ENCODE data around the gene LBX1.

Gene LBX1

GRCh38 chr10:101229266-101230182, at the start of gene LBX1:
TSS of gene LBX1 (minus strand) at chr10:101229463. CDS start at chr10:101228815, 648 bp downstream.
- DNase-seq, result no peak

GRCh38 chr10:101273741-101274140, 44.5 kb upstream of the LBX1 start:
- no peak for DNase-seq

- no peak for DNase-seq
Observed at GRCh38 chr10:101273330-101273729, 44.1 kb upstream of the LBX1 start.

GRCh38 chr10:101272229-101272868, 43.1 kb upstream of the LBX1 start:
- peak; percentile 48 for DNase-seq

GRCh38 chr10:101270763-101271162, 41.5 kb upstream of the LBX1 start:
- no peak for DNase-seq

GRCh38 chr10:101267776-101268175, 38.5 kb upstream of the LBX1 start:
- DNase-seq, result no peak

GRCh38 chr10:101267290-101267680, 38.0 kb upstream of the LBX1 start:
- no peak for DNase-seq

- DNase-seq, result no peak
Observed at GRCh38 chr10:101266381-101267289, 37.4 kb upstream of the LBX1 start.

- no peak for DNase-seq
Observed at GRCh38 chr10:101263150-101263752, 34.0 kb upstream of the LBX1 start.

- no peak for DNase-seq
Observed at GRCh38 chr10:101262147-101262546, 32.9 kb upstream of the LBX1 start.

- DNase-seq, result no peak
Observed at GRCh38 chr10:101261702-101262101, 32.4 kb upstream of the LBX1 start.

- DNase-seq, result no peak
Observed at GRCh38 chr10:101260764-101261481, 31.7 kb upstream of the LBX1 start.

GRCh38 chr10:101258179-101258885, 29.1 kb upstream of the LBX1 start:
- no peak for DNase-seq

- no peak for DNase-seq
Observed at GRCh38 chr10:101257491-101257890, 28.2 kb upstream of the LBX1 start.

GRCh38 chr10:101257084-101257483, 27.8 kb upstream of the LBX1 start:
- no peak for DNase-seq

- no peak for DNase-seq
Observed at GRCh38 chr10:101256387-101256786, 27.1 kb upstream of the LBX1 start.

GRCh38 chr10:101250136-101250535, 20.9 kb upstream of the LBX1 start:
- DNase-seq, result no peak

- DNase-seq, result no peak
Observed at GRCh38 chr10:101249171-101249581, 19.9 kb upstream of the LBX1 start.

- DNase-seq, result no peak
Observed at GRCh38 chr10:101246639-101247038, 17.4 kb upstream of the LBX1 start.

GRCh38 chr10:101244321-101245050, 15.2 kb upstream of the LBX1 start:
- DNase-seq, result no peak

All from activated T-cell treated with anti-CD3 and anti-CD28 coated beads for 4 hours (primary cell).